ENCODE results near the gene HES5. TPM values are rescaled to one million over a fixed set of nuclear protein-coding genes. Genes with fewer than 3 reads are reported as not detected.

Gene HES5
- polyA plus RNA-seq, 1 donor from 2014 or later = 0.81 TPM

- no peak overlapping the region for H3K27ac ChIP-seq (ENCODE audit: low read length)
- TF ChIP-seq, protein P1, sequence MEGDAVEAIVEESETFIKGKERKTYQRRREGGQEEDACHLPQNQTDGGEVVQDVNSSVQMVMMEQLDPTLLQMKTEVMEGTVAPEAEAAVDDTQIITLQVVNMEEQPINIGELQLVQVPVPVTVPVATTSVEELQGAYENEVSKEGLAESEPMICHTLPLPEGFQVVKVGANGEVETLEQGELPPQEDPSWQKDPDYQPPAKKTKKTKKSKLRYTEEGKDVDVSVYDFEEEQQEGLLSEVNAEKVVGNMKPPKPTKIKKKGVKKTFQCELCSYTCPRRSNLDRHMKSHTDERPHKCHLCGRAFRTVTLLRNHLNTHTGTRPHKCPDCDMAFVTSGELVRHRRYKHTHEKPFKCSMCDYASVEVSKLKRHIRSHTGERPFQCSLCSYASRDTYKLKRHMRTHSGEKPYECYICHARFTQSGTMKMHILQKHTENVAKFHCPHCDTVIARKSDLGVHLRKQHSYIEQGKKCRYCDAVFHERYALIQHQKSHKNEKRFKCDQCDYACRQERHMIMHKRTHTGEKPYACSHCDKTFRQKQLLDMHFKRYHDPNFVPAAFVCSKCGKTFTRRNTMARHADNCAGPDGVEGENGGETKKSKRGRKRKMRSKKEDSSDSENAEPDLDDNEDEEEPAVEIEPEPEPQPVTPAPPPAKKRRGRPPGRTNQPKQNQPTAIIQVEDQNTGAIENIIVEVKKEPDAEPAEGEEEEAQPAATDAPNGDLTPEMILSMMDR (IDR thresholded peaks at IDR 0.05; ENCODE audit: poor library complexity, severe bottlenecking) = no peak
- TF ChIP-seq POLR2AphosphoS5 (IDR thresholded peaks at IDR 0.05) (no peak), SMC3 (conservative IDR thresholded peaks at IDR 0.05; ENCODE audit: poor library complexity) (no peak), REST (IDR thresholded peaks at IDR 0.05; ENCODE audit: borderline replicate concordance) (no peak), EP300 (conservative IDR thresholded peaks at IDR 0.05; ENCODE audit: poor library complexity, severe bottlenecking) (no peak), TAF1 (IDR thresholded peaks at IDR 0.05; ENCODE audit: low read depth) (no peak), MXI1 (conservative IDR thresholded peaks at IDR 0.05; ENCODE audit: poor library complexity, severe bottlenecking) (no peak), EZH2 (IDR thresholded peaks at IDR 0.05; ENCODE audit: borderline replicate concordance, insufficient read depth, low read length, poor library complexity, severe bottlenecking) (no peak), RAD21 (conservative IDR thresholded peaks at IDR 0.05) (no peak)
- H3K79me2 ChIP-seq (replicated peaks; ENCODE audit: insufficient read depth, low read length) = no peaks in the 10 kb centered on the region
- no peaks in the 10 kb centered on the region for H3K27me3 ChIP-seq (ENCODE audit: insufficient read depth, low read depth, low read length)
- H3K9me2 ChIP-seq (ENCODE audit: insufficient read depth, low read length) = no peaks in the 10 kb centered on the region
- no peak overlapping the region for H3K4me2 ChIP-seq (ENCODE audit: low read length)
- no peaks in the 10 kb centered on the region for H3K9me3 ChIP-seq (ENCODE audit: low read length)
- no peaks in the 10 kb centered on the region for H4K20me1 ChIP-seq (ENCODE audit: insufficient read depth)
- no peaks in the 10 kb centered on the region for H3K36me3 ChIP-seq (ENCODE audit: insufficient read depth, low read length)
- H2AFZ ChIP-seq (ENCODE audit: low read depth, low read length) = no peak overlapping the region
- no peak overlapping the region for H3K4me3 ChIP-seq (ENCODE audit: low read length)
- no peak overlapping the region for H3K9ac ChIP-seq (ENCODE audit: low read length)
- H3F3A ChIP-seq (ENCODE audit: insufficient read depth, low read length, poor library complexity, severe bottlenecking) = no peaks in the 10 kb centered on the region
These were observed 29.6 kb upstream of the HES5 start for GRCh38 chr1:2559509-2560298.

GRCh38 chr1:2558861-2559260 lies 28.8 kb upstream of the HES5 start:
- H3K9me3 ChIP-seq (ENCODE audit: low read length) = no peaks in the 10 kb centered on the region
- H3K36me3 ChIP-seq (ENCODE audit: insufficient read depth, low read length) = no peaks in the 10 kb centered on the region
- TF ChIP-seq POLR2AphosphoS5 (IDR thresholded peaks at IDR 0.05) (no peak), SMC3 (conservative IDR thresholded peaks at IDR 0.05; ENCODE audit: poor library complexity) (no peak), REST (IDR thresholded peaks at IDR 0.05; ENCODE audit: borderline replicate concordance) (no peak), EZH2 (IDR thresholded peaks at IDR 0.05; ENCODE audit: borderline replicate concordance, insufficient read depth, low read length, poor library complexity, severe bottlenecking) (no peak), MXI1 (conservative IDR thresholded peaks at IDR 0.05; ENCODE audit: poor library complexity, severe bottlenecking) (no peak), TAF1 (IDR thresholded peaks at IDR 0.05; ENCODE audit: low read depth) (no peak), RAD21 (conservative IDR thresholded peaks at IDR 0.05) (no peak), EP300 (conservative IDR thresholded peaks at IDR 0.05; ENCODE audit: poor library complexity, severe bottlenecking) (no peak)
- TF ChIP-seq, protein P1 (IDR thresholded peaks at IDR 0.05; ENCODE audit: poor library complexity, severe bottlenecking) = no peak
- no peak overlapping the region for H2AFZ ChIP-seq (ENCODE audit: low read depth, low read length)
- no peaks in the 10 kb centered on the region for H3K79me2 ChIP-seq (replicated peaks; ENCODE audit: insufficient read depth, low read length)
- no peak overlapping the region for H3K27ac ChIP-seq (ENCODE audit: low read length)
- no peaks in the 10 kb centered on the region for H3K27me3 ChIP-seq (ENCODE audit: insufficient read depth, low read depth, low read length)
- H3K9me2 ChIP-seq (ENCODE audit: insufficient read depth, low read length) = no peaks in the 10 kb centered on the region
- H3K9ac ChIP-seq (ENCODE audit: low read length) = no peak overlapping the region
- H3F3A ChIP-seq (ENCODE audit: insufficient read depth, low read length, poor library complexity, severe bottlenecking) = no peaks in the 10 kb centered on the region
- H4K20me1 ChIP-seq (ENCODE audit: insufficient read depth) = no peaks in the 10 kb centered on the region
- H3K4me2 ChIP-seq (ENCODE audit: low read length) = no peak overlapping the region
- H3K4me3 ChIP-seq (ENCODE audit: low read length) = no peak overlapping the region
